Stimulated activated CD8-positive, alpha-beta memory T cell treated with anti-CD3 and anti-CD28 coated beads, Interleukin-4, amount 100 ng/mL, for 24 hours (primary cell): ENCODE data around the gene SLC25A44.
"Not testable (repeated sequence)": the region's sequence is repeated elsewhere in the genome, so short reads cannot be mapped to it uniquely, and the experiment has no call there.

ENCODE experiments used
- DNase-seq: peaks from one replicate; pipeline ENCODE4 v3.0.0-alpha.2; 2020; ENCODE audit warnings: low read depth

The SLC25A44 gene

DNA sequence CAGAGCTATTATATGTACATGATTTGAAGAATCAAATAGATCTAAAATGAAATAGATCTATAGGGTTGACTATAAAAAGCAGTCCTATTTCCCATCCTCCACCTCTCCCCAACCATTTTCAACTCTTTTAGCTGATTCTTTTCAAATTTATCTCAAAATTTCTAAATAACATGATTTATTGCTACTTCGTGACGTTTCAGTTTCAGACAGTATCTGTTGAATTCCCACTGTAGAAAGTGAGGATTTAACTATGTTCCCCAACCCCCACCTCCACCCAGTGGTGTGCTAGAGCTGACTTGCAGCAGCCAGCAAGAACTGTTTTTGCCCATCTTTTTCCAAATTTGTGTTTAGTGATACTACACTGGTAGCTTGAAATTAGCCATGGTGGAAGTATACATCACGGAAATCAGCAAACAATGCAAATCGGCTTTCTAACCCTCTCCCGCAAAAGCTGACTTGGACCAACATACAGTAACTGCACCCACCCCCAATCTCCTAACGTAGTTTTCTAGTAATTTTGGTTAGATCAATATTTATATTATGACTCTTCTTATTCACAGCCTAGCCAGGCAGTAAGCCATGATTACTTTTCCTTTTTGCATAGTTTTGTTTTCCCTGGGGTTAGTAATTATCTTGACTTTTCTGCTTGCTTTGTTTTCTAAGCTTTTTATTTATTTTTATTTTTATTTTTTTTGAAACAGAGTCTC is 29.6 kb upstream of the SLC25A44 start:
- DNase-seq = no peak

DNA sequence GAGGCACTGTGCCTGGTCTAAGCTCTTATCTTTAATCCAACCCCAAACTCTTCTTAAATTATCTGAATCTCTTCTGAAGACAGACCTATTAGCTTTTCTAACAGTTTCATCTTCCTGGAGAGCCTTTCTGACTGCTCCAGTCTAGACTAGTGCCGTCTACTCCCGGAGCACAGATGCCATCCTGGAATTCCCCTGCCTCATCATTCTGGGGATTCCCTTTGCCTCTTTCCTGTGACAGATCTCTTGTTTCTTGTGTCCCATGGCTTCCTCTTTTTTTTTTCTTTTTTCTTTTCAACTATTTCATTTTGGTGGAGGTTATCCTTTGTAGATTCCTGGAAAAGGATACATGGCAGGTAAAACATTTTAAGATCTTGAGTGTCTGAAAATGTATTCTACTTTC is 28.8 kb upstream of the SLC25A44 start:
- DNase-seq = no peak

DNA sequence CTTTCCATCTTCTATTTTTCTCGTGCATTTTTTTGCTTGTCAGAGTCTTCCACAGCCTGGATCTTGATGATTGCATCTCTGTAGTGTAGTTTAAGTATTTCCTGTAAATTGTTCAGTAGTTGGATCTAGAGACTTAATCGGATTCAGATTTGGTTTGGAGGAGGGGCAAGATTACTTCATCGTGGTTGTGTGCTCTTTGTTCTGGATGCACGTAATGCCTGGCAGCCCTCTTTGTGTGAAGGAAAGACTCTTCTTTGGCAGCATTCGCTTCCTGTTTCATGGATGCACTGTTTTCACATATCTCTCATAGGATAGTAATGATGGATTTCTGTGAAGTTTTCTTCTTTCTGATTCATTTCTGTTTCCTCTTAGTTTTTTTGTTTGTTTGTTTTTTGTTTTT is 26.4 kb upstream of the SLC25A44 start:
- DNase-seq = no peak

DNA sequence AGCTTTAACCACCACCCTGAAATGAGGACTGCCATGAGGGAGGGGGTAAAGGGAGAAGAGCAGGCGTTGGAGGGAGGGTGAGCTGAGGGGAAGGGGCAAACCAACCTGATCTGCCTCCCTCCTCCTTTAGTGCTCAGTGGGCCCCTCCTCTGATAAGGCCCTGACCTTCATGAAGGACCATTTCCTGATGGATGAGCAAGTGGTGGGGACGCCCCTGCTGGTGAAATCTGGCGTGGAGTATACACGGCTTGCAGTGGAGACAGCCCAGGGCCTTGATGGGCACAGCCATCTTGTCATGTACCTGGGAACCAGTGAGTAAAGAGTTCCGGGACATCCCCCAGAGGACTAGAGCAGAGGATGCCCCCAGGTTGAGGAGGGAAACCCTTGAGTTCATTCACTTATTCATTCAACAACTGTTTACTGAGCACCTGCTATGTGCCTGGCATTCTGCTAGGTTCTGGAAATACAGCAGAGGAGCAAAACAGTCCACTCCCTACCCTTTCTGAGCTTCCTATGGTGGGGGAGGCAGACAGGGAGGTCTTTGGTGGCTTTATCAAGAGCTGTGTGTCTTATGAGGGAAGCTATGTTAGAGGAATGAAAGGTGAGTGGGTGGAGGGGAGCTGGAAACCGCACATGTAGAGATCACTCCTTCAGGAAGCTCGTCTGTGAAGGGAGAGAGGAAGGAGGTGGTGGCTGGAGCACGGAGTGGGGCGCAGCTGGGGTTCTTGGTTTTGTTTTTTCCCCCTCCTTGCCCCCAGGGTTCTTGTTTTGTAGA is 21.0 kb upstream of the SLC25A44 start:
- no peak for DNase-seq

DNA sequence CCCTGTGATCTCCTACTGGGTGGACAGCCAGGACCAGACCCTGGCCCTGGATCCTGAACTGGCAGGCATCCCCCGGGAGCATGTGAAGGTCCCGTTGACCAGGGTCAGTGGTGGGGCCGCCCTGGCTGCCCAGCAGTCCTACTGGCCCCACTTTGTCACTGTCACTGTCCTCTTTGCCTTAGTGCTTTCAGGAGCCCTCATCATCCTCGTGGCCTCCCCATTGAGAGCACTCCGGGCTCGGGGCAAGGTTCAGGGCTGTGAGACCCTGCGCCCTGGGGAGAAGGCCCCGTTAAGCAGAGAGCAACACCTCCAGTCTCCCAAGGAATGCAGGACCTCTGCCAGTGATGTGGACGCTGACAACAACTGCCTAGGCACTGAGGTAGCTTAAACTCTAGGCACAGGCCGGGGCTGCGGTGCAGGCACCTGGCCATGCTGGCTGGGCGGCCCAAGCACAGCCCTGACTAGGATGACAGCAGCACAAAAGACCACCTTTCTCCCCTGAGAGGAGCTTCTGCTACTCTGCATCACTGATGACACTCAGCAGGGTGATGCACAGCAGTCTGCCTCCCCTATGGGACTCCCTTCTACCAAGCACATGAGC is 17.2 kb upstream of the SLC25A44 start:
- DNase-seq = no peak

DNA sequence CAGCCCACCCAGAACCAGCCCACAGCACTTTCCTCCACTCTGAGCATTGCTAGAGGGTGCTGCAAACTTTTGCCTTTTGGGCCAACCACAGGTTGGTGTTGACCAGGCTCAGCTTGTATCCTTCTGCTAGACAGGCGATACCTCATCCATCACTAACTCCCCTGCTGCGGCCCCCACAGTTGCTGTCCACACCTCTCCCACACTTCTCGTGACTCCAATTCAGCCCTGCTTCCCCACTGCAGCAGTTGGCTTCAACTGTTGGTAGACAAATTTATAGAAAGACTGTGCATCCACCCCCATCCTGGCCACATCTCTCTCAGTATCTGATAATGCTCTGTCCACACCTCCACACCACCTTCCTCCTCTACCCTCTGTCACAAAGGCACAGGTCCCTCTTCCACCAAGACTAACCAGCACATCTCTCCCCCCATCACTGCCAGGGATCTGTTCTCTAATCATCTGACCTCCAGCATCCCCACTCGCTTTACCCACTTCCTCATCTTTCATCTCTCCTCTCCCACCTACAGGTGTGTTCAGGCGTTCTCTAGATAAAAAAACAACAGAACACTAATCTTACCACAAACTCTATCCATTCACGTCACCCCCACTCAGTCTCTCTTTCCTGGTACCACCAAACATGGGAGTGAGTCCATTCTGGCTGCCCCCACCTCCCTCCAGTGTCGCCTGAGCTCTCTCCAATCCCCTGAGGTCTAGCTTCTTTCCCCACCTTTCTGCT is 15.8 kb upstream of the SLC25A44 start:
- DNase-seq = no peak

DNA sequence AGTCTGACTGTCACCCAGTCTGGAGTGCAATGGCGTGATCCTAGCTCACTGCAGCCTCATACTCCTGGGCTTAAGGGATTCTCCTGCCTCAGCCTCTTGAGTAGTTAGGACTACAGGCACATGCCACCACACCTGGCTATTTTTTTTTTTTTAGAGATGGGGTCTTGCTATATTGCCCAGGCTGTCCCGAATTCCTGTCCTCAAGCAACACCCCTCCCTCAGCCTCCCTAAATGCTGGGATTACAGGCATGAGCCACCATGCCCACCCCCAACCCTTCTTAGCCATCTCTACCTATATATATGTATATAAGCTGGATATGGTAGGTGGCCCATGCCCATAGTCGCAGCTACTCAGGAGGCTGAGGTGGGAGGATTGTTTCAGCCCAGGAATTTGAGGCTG is 13.4 kb upstream of the SLC25A44 start:
- DNase-seq = no peak

DNA sequence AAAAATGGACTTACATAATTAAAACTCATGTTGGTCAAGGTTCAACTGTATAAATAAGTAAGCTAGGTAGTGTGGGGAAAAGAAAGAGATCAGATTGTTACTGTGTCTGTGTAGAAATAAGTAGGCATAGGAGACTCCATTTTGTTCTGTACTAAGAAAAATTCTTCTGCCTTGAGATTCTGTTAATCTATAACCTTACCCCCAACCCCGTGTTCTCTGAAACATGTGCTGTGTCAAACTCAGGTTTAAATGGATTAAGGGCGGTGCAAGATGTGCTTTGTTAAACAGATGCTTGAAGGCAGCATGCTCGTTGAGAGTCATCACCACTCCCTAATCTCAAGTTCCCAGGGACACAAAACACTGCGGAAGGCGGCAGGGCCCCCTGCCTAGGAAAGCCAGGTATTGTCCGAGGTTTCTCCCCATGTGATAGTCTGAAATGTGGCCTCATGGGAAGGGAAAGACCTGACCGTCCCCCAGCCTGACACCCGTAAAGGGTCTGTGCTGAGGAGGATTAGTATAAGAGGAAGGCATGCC is 12.4 kb upstream of the SLC25A44 start:
- not testable (repeated sequence) for DNase-seq

DNA sequence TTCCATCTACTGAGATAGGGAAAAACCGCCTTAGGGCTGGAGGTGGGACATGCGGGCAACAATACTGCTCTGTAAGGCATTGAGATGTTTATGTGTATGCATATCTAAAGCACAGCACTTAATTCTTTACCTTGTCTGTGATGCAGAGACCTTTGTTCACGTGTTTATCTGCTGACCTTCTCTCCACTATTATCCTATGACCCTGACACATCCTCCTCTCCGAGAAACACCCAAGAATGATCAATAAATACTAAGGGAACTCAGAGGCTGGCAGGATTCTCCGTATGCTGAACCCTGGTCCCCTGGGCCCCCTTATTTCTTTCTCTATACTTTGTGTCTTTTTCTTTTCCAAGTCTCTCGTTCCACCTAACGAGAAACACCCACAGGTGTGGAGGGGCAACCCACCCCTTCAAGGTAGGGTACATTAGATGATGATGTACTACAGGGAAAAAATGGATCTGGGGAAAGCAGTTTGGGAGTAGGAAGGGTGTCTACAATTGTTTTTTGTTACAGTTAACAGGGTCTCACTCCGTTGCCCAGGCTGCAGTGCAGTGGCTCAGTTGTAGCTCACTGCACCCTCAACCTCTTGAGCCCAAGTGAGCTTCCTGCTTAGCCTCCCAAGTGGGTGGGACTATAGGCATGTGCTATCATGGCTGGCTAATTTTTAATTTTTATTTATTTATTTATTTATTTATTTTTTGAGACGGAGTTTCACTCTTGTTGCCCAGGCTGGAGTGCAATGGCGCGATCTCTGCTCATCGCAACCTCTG is 11.7 kb upstream of the SLC25A44 start:
- DNase-seq = not testable (repeated sequence)

DNA sequence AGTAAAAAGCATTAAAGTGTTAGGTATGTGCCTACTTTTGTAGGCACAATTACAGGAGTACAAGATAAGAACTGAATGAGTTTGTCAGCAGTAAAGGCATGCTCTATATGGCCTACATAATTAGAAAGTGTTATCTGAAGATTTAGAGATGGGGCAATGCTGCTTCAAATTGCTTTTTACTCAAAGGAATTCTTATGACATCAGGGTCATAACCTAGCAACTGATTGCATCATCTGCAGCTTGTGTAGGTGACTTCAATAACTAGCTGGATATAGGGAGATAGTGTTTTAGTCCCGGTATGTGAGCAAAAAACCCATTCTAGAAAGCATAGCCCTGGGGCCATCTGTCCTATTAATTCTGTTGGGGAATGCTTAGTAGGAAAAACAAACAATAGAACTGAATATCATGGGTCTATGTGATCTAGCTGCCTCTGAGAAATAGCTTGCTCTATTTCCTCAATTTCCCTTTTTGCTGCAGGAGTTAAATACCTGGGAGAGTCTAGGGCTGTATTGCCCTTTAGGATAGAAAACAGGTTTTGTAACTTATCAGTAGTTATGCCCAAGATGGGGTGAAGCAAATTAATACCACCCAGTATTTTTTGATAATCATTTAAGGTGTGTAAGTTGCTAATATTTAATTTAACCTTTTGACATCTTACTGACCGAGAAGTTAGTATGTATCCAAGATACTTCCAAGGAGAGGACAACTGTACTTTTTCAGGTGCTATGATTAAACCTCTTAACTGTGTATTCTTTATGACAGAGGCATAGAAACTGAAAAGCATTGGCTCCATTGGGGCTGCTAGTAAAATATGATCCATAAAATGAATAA is 7.3 kb upstream of the SLC25A44 start:
- DNase-seq = not testable (repeated sequence)

DNA sequence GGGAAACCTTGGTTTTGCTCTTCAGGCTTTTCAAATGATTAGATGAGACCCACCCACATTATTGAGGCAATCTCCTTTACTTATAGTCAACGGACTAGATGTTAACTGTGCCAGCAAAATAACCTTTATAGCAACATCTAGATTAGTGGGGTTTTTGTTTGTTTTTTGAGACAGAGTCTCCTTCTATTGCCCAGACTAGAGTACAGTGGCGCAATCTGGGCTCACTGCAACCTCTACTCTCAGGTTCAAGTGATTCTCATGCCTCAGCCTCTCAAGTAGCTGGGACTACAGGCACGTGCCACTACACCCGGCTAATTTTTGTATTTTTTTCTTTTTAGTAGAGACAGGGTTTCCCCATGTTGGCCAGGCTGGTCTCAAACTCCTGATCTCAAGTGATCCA is 3.6 kb upstream of the SLC25A44 start:
- DNase-seq = not testable (repeated sequence)

DNA sequence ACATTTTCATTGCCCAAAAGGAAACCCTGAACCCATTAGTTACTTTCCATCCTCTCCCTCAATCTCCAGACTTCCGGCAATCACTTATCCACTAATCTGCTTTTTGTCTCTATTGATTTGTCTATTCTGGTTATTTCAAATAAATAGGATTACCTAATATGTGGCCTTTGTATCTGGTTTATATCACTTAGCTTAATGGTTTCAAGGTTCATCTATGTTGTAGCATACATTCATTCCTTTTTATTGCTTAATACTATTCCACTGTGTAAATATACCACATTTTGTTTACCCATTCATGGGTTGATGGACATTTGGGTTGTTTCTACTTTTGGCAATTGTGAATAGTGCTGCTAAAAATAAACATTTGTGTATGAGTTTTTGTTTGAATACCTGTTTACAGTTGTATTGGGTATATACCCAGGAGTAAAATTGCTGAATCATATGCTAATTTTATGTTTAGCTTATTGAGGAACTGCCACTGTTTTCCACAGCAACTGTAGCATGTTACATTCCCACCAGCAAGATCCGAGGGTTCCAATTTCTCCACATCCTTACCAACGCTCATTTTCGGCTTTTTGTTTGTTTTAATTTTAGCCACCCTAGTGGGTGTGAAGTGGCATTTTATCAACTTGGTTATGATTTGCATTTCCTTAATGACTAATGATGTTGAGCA is 2.5 kb upstream of the SLC25A44 start:
- no peak for DNase-seq

DNA sequence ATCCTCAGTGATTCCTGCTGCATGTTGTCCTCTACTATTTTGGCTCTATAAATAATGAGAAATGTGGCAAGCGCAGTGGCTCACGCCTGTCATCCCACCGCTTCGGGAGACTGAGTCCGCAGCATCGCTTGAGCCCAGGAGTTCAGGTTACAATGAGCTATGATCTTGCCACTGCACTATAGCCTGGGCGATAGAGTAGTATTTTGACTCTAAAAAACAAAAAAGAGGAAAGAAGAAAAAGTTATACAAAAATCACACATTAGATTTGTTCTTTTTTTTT is 756 bp upstream of the SLC25A44 start:
- DNase-seq = no peak

DNA sequence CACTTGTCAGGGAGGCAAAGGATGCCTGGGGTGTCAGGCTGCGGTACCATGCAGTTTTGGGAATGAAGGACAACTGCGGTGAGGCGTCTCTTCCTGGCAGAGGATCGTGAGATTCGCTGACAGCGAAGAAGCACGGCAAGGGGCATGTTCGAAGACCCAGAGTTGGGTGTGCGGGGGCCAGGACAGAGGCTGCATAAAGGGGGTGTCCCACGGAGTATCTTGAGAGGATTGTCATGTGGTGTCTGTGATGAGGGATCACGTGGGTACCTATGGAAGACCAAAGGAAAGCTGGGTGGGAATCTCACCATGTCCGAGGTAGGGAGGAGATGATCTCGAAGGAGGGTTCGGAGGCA is 372 bp downstream of the SLC25A44 start:
- DNase-seq = no peak

DNA sequence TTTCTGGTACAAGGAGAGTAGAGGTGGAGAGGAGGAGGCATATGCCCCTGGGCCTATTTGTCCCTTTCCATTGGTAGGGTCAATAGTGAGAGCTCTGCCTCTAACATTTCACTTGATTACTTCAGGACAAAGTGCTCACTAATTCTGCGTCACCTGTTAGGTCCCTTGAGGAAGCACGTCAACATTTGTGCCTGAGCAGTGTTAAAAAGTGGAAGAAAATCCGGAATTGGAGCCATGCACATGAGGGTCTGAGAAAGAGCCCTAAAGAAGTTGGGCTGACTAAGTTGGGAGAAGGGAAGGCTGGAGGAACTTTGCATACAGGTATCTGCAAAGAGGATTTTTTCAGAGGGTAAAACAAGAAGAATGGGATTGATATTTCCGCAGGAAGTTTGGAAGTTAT is 1.9 kb downstream of the SLC25A44 start:
- no peak for DNase-seq

DNA sequence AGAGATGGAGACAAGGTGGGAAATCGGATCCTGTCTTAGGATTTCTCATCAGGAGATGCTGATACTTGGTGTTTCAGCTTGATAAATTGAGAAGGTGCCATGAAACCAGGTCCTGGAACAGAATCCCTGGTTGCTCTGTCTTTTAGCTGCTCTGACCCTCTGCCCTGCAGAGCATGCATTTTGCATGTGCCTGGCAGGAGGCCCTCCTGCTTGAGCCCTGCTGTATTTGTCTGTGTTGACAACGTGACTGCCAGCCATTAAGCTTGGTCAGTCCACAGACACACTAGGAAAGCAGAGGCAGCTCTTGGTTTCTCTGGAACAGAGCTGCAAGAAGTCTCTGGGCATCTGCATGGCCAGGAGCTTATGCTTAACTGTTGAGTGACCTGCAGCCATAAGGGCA is 2.5 kb downstream of the SLC25A44 start:
- DNase-seq = no peak

DNA sequence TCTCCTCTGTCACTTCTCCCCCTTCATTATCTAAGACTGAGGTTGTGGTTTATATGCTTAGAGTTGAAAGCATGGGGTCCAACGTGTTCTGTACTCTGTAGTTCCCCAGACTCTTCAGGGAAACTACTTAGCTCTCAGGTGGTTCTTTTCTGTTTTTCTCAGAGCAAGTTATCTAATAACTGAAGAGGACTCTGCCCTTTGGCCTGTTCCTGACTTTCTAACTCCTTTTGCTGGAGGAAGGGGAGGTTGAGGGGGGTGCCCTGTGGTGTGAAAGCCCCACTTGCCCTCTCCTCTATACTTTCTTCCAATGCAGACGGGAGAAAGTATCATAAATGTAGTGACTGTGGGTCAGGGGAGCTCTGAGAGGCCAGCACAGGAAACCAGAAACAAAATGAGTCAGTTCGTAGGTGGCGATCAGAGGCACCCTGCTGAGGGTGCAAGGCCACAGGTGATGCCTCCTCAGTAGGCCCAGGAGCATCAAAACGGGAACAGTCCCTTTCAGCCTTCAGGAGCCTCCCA is 5.0 kb downstream of the SLC25A44 start:
- no peak for DNase-seq

DNA sequence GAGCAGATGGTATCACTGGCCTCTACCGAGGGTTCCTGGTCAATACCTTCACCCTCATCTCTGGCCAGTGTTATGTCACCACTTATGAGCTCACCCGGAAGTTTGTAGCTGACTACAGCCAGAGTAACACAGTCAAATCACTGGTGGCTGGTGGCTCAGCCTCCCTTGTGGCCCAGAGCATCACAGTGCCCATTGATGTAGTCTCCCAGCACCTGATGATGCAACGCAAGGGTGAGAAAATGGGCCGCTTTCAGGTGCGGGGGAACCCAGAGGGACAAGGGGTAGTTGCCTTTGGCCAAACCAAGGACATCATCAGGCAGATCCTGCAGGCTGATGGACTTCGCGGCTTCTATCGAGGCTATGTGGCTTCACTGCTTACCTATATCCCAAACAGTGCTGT is 6.1 kb downstream of the SLC25A44 start:
- no peak for DNase-seq

DNA sequence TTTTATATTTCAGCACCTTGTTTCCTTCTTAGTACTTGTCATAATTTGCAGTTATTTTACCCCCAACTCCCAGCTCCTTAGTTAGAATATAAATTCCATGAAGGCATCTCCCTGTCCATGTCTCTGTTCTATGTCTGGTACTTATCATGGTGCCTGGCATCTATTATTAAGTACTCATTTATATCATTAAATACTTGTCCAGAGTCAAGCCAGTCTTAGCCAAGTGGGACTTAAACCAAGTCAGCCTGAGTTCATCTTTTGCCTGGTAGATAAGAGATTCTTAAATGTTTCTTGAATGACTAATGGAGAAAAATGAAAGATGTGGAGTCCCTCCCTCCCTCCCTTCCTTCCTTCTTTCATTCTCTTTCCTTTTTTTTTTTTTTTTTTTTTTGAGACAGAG is 9.4 kb downstream of the SLC25A44 start:
- no peak for DNase-seq

DNA sequence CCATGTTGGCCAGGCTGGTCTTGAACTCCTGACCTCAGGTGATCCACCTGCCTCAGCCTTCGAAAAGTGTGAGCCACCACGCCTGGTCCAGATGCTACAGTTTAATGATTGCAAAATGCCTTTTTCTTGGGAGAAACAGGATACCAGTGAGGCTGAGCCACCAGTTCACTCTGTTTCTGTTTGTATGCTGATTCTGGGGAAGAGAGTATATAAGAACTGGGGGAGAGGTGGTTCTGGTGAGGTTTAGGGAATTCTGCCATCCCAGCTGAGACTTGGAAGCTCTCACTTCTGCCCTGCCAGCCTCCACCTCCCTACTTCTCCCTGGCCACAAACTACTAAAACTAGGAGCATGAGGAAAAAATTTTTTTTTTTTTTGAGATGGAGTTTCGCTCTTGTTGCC is 10.8 kb downstream of the SLC25A44 start:
- DNase-seq = no peak
